OCI-LY7 (cell line): ENCODE results near the gene COLEC12.

Experiments
- CTCF ChIP-seq: fragments of 200-600 bp; sonication (generic); conservative IDR thresholded peaks from 2 replicates; pipeline ENCODE4 v1.5.1; 2014; ENCODE audit warnings: mild to moderate bottlenecking, antibody characterized with exemption, low read length, moderate library complexity, mixed read lengths
- EZH2phosphoT487 ChIP-seq: fragments of 200-600 bp; sonication (generic); IDR thresholded peaks from 2 replicates; pipeline ENCODE4 v1.6.1; 2018; ENCODE audit warnings: low read depth, borderline replicate concordance, mild to moderate bottlenecking, mixed run types, antibody characterized with exemption, low read length, moderate library complexity, mixed read lengths

GRCh38 chr18:365651-366050, 134.8 kb downstream of the COLEC12 start:
- TF ChIP-seq CTCF = no peak
- TF ChIP-seq EZH2phosphoT487 = no peak
